ENCODE results near the gene LY86. TPM values are rescaled to one million over a fixed set of nuclear protein-coding genes. Genes with fewer than 3 reads are reported as not detected.

LY86 gene
- total RNA-seq, 1 experiment from 2014 or later = not detected

DNA sequence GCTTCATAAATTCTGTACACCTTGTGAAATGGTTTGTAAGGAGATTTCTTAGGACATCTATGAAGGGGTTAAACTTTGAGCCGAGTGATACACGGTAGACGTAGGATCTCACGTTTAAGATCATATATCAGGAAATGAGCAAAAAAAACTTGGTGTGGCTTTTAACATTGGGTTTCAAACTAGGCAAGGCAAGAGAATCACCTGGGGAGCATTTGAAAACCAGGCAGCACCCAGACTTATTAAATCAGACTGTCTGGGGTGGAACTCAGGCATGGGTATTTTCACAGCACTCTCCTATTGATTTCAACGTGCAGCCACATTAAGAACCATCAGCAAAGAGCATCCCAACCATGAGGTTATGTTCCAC, 26.4 kb downstream of the LY86 start:
- H3K9me3 Mint-ChIP-seq = peaks cover 7% of the 10 kb centered on the region
- POLR2A ChIA-PET = no interaction called here
- CTCF ChIA-PET = no interaction called here
- H3K4me1 Mint-ChIP-seq = peaks cover 2% of the 10 kb centered on the region
- TF ChIP-seq IRF2 (CRISPR knock-in tag; IDR thresholded peaks at IDR 0.05; ENCODE audit: borderline replicate concordance, low read depth) = no peak
- DNase-seq (ENCODE audit: low spot score) (no peak), ATAC-seq (no peak)
- H3K4me3 Mint-ChIP-seq = no peak overlapping the region
- H3K36me3 Mint-ChIP-seq = no peaks in the 10 kb centered on the region
- no peak overlapping the region for H3K27ac Mint-ChIP-seq
- H3K27me3 Mint-ChIP-seq (ENCODE audit: low read depth) = no peaks in the 10 kb centered on the region; the same call in 1 of the 2 replicates

DNA sequence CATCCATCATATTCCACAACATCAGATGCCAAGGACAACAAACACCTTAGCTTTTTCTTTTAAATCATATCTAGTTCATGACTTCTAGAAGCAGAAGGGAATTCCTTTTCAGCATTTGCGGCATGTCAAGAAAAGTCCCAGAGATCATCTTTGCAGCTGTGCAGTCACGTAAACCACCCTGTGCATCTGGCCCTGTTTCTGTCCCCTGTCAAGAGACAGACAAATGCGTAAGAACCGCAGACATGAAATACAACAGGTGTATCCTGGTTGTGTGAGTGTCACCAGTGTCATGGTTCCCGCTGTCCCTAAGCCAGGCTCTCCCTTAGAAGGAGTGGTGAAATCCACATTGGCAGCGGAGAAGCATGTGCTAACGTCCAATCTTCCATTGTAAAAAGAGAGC, 28.1 kb downstream of the LY86 start:
- no peak for ATAC-seq
- no peaks in the 10 kb centered on the region for H3K36me3 Mint-ChIP-seq
- peaks cover 2% of the 10 kb centered on the region for H3K4me1 Mint-ChIP-seq
- no peak overlapping the region for H3K27ac Mint-ChIP-seq
- CTCF ChIA-PET = no interaction called here
- no peak overlapping the region for H3K4me3 Mint-ChIP-seq
- no peak for DNase-seq (ENCODE audit: low spot score)
- no peak for TF ChIP-seq ELF4 (CRISPR knock-in tag; IDR thresholded peaks at IDR 0.05; ENCODE audit: low read depth)
- no peak for TF ChIP-seq OVOL2 (CRISPR knock-in tag; IDR thresholded peaks at IDR 0.05; ENCODE audit: borderline replicate concordance)
- TF ChIP-seq, protein P1, sequence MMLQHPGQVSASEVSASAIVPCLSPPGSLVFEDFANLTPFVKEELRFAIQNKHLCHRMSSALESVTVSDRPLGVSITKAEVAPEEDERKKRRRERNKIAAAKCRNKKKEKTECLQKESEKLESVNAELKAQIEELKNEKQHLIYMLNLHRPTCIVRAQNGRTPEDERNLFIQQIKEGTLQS (CRISPR knock-in tag; conservative IDR thresholded peaks at IDR 0.05) = no peak
- no peak for TF ChIP-seq MYBL2 (CRISPR knock-in tag; IDR thresholded peaks at IDR 0.05)
- no peak for TF ChIP-seq ETV6 (CRISPR knock-in tag; IDR thresholded peaks at IDR 0.05)
- TF ChIP-seq RELA (CRISPR knock-in tag; IDR thresholded peaks at IDR 0.05; ENCODE audit: borderline replicate concordance) = no peak
- TF ChIP-seq, protein P2, sequence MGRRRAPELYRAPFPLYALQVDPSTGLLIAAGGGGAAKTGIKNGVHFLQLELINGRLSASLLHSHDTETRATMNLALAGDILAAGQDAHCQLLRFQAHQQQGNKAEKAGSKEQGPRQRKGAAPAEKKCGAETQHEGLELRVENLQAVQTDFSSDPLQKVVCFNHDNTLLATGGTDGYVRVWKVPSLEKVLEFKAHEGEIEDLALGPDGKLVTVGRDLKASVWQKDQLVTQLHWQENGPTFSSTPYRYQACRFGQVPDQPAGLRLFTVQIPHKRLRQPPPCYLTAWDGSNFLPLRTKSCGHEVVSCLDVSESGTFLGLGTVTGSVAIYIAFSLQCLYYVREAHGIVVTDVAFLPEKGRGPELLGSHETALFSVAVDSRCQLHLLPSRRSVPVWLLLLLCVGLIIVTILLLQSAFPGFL (CRISPR knock-in tag; IDR thresholded peaks at IDR 0.05; ENCODE audit: borderline replicate concordance) = no peak
- no peak for TF ChIP-seq FOXP1 (CRISPR knock-in tag; IDR thresholded peaks at IDR 0.05; ENCODE audit: borderline replicate concordance)
- TF ChIP-seq KAT7 (CRISPR knock-in tag; IDR thresholded peaks at IDR 0.05; ENCODE audit: borderline replicate concordance) = no peak
- TF ChIP-seq, protein P3, sequence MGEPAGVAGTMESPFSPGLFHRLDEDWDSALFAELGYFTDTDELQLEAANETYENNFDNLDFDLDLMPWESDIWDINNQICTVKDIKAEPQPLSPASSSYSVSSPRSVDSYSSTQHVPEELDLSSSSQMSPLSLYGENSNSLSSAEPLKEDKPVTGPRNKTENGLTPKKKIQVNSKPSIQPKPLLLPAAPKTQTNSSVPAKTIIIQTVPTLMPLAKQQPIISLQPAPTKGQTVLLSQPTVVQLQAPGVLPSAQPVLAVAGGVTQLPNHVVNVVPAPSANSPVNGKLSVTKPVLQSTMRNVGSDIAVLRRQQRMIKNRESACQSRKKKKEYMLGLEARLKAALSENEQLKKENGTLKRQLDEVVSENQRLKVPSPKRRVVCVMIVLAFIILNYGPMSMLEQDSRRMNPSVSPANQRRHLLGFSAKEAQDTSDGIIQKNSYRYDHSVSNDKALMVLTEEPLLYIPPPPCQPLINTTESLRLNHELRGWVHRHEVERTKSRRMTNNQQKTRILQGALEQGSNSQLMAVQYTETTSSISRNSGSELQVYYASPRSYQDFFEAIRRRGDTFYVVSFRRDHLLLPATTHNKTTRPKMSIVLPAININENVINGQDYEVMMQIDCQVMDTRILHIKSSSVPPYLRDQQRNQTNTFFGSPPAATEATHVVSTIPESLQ (CRISPR knock-in tag; IDR thresholded peaks at IDR 0.05) = no peak
- TF ChIP-seq GTF2I (CRISPR knock-in tag; conservative IDR thresholded peaks at IDR 0.05) = no peak
- no peaks in the 10 kb centered on the region; the same call in 1 of the 2 replicates for H3K27me3 Mint-ChIP-seq (ENCODE audit: low read depth)
- POLR2A ChIA-PET = no interaction called here
- H3K9me3 Mint-ChIP-seq = peaks cover 7% of the 10 kb centered on the region

DNA sequence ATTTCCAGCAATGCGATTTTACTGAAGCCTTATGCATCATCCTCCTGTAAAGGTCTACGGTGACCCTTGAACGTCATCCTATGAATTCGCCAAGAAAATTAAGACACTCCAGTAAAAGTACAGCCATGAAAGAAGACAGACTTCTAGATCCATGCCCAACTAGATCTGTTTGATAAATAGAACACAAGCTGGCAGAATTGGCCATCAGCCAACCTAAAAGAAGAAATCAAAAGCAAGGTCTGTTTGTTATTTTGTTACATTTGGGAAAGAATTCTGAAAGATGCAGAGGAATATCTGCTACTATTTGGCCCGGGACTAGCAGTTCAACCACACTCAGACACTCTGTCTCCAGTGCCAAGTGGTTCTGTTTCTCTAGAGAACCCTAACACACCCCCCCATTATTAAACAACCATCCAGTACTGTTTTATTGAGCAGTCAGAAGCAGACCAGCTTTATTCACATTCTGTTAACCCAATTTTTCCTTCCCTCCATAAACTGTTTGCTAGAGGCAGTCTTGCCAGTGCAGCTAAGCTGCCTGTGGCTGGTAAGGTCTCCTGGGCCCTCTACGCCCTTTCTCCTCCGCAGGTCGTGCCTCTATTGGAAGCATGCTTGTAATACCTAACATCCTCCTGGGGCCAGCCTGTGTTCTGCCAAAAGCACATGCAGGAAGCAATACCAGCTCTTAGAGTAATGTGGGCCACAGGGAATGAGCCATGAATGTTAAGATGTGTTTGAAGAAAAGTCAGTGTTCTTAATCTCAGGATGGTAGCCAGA, 30.7 kb downstream of the LY86 start:
- CTCF ChIA-PET = no interaction called here
- H3K9me3 Mint-ChIP-seq = no peaks in the 10 kb centered on the region
- no peaks in the 10 kb centered on the region for H3K27me3 Mint-ChIP-seq (ENCODE audit: low read depth)
- DNase-seq (ENCODE audit: low spot score) (no peak), ATAC-seq (no peak)
- no peak overlapping the region for H3K27ac Mint-ChIP-seq
- H3K4me1 Mint-ChIP-seq = peaks cover 2% of the 10 kb centered on the region
- TF ChIP-seq CBFB (CRISPR knock-in tag; IDR thresholded peaks at IDR 0.05; ENCODE audit: low read depth) (no peak), GABPB1 (CRISPR knock-in tag; IDR thresholded peaks at IDR 0.05) (no peak), HMGA2 (CRISPR knock-in tag; IDR thresholded peaks at IDR 0.05) (no peak), RELA (CRISPR knock-in tag; IDR thresholded peaks at IDR 0.05; ENCODE audit: borderline replicate concordance) (no peak), ZNF263 (CRISPR knock-in tag; IDR thresholded peaks at IDR 0.05; ENCODE audit: low read depth) (no peak)
- TF ChIP-seq, protein P4, sequence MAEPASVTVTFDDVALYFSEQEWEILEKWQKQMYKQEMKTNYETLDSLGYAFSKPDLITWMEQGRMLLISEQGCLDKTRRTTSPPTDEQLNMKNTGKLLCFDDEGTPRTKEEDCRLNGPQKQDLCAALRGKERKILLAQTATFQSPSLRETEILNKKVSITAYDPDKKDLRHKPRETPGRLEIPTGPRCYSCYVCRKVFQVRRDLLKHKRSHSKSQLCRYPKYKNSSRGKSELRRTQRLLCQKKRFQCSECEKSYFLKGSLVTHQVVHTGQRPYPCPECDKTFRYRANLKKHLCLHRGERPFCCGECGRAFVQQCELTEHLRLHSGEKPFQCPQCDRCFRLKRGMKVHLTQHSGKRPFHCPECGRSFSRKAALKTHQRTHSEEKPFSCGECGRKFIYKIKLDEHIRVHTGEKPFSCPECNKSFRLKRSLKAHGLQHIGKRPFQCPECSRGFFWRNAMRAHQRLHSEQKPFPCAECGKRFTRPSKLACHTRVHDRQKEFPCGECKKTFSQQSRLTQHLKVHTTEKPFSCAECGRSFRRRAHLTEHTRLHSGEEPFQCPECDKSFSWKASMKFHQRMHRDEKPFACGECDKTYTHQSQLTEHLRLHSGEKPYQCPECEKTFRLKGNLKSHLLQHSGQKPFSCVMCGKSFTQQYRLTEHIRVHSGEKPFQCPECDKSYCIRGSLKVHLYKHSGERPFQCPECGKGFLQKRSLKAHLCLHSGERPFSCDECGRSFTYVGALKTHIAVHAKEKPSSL (CRISPR knock-in tag; conservative IDR thresholded peaks at IDR 0.05) = no peak
- TF ChIP-seq, protein P5, sequence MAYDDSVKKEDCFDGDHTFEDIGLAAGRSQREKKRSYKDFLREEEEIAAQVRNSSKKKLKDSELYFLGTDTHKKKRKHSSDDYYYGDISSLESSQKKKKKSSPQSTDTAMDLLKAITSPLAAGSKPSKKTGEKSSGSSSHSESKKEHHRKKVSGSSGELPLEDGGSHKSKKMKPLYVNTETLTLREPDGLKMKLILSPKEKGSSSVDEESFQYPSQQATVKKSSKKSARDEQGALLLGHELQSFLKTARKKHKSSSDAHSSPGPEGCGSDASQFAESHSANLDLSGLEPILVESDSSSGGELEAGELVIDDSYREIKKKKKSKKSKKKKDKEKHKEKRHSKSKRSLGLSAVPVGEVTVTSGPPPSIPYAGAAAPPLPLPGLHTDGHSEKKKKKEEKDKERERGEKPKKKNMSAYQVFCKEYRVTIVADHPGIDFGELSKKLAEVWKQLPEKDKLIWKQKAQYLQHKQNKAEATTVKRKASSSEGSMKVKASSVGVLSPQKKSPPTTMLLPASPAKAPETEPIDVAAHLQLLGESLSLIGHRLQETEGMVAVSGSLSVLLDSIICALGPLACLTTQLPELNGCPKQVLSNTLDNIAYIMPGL (CRISPR knock-in tag; IDR thresholded peaks at IDR 0.05) = no peak
- TF ChIP-seq, protein P6, sequence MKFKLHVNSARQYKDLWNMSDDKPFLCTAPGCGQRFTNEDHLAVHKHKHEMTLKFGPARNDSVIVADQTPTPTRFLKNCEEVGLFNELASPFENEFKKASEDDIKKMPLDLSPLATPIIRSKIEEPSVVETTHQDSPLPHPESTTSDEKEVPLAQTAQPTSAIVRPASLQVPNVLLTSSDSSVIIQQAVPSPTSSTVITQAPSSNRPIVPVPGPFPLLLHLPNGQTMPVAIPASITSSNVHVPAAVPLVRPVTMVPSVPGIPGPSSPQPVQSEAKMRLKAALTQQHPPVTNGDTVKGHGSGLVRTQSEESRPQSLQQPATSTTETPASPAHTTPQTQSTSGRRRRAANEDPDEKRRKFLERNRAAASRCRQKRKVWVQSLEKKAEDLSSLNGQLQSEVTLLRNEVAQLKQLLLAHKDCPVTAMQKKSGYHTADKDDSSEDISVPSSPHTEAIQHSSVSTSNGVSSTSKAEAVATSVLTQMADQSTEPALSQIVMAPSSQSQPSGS (CRISPR knock-in tag; IDR thresholded peaks at IDR 0.05; ENCODE audit: borderline replicate concordance, low read depth) = no peak
- POLR2A ChIA-PET = no interaction called here
- H3K36me3 Mint-ChIP-seq = no peaks in the 10 kb centered on the region
- H3K4me3 Mint-ChIP-seq = no peak overlapping the region

Data from WTC11 (cell line).